GM19025 (cell line): ENCODE measurements around the gene C14orf180.

Experiments used
- ATAC-seq: cut with Tn5 transposase; IDR thresholded peaks from one replicate; pipeline ENCODE4 v1.9.1; 2021; ENCODE audit warnings: mild to moderate bottlenecking, low read depth, moderate library complexity; ENCODE audit not compliant: unreplicated experiment

Gene C14orf180

DNA sequence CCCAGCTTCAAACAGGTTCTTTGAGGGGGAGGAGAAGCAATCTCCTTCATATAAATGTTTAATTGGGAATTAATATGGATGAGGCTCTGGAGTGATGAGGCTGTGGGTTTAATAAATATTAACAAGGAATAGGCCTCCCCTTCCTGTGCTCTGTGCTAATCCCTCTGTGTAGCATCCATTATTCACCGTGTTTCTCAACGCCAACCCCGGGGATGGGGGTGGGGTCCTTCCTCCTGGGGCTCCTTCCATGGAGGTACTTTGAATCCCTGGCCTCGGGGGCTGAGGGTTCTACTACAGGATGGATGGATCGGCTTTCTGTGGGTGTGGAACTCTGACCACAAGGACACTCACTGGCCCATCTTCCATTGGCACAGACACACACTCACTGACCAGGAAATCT is 59.9 kb downstream of the C14orf180 start:
- ATAC-seq: no peak
